Naive thymus-derived CD4-positive, alpha-beta T cell (primary cell): ENCODE data around the gene OGFOD2. TPM values are rescaled to one million over a fixed set of nuclear protein-coding genes. Genes with fewer than 3 reads are reported as not detected.
A peak's percentile ranks its signal among the peaks of the same experiment; 100 is the strongest.

Experiments used
- ATAC-seq: fragments of 150-1000 bp; cut with Tn5 transposase; 2 replicates; pipeline ENCODE4 v1.10.0; 2021; ENCODE audit warnings: mild to moderate bottlenecking, moderate library complexity
- CTCF ChIA-PET: fragments of 350-600 bp; sonication (Branson Sonifier 250); formaldehyde crosslinking; loops from one replicate; lab custom pipeline; 2021; ENCODE audit warnings: antibody characterized with exemption; lab: Charles Lee
- POLR2A ChIA-PET: fragments of 350-600 bp; sonication (Branson Sonifier 250); formaldehyde crosslinking; loops from one replicate; lab custom pipeline; 2021; ENCODE audit warnings: antibody characterized with exemption, inconsistent platforms; lab: Charles Lee
- DNase-seq, 9 donors: peaks; one replicate each; pipeline versions ENCODE4 v3.0.0 to v3.0.0-alpha.2; 2020 to 2022; ENCODE audit warnings: mixed read lengths in 1 of 9
- H3K27ac ChIP-seq: one replicate; pipeline ENCODE4 v1.7.0; 2013; ENCODE audit warnings: mild to moderate bottlenecking, low read depth, low read length, moderate library complexity
- H3K27me3 ChIP-seq, 2 donors: one replicate each; pipeline ENCODE4 v1.7.0; 2013; ENCODE audit warnings: low read length in 2 of 2, mild to moderate bottlenecking in 2 of 2, moderate library complexity in 2 of 2; ENCODE audit not compliant: control insufficient read depth in 2 of 2, insufficient read depth in 2 of 2
- H3K36me3 ChIP-seq, 3 experiments: 1 replicate in 2 of 3; 2 replicates in 1 of 3; pipeline ENCODE4 v1.7.0; 2013; ENCODE audit warnings: low read length in 3 of 3, mild to moderate bottlenecking in 3 of 3, moderate library complexity in 1 of 3; ENCODE audit not compliant: insufficient read depth in 3 of 3, control insufficient read depth in 2 of 3
- H3K4me1 ChIP-seq, 2 donors: one replicate each; pipeline ENCODE4 v1.7.0; 2013; ENCODE audit warnings: low read length in 2 of 2, mild to moderate bottlenecking in 2 of 2, moderate library complexity in 1 of 2; ENCODE audit not compliant: control insufficient read depth in 2 of 2, insufficient read depth in 2 of 2
- H3K4me3 ChIP-seq: 2 replicates; pipeline ENCODE4 v1.7.0; 2013; ENCODE audit warnings: mild to moderate bottlenecking, low read length
- H3K9me3 ChIP-seq, 3 experiments: 1 replicate in 2 of 3; 2 replicates in 1 of 3; pipeline ENCODE4 v1.7.0; 2013; ENCODE audit warnings: low read length in 3 of 3; ENCODE audit not compliant: control insufficient read depth in 2 of 3
- H3K27ac Mint-ChIP-seq, 9 donors: one replicate each; pipeline ENCODE4 v1.8.0; 2020 to 2022; ENCODE audit warnings: mixed read lengths in 9 of 9, mild to moderate bottlenecking in 8 of 9, moderate library complexity in 5 of 9, inconsistent platforms in 2 of 9
- H3K27me3 Mint-ChIP-seq, 5 donors: one replicate each; pipeline ENCODE4 v1.8.0; 2021 to 2022; ENCODE audit warnings: mixed read lengths in 5 of 5, mild to moderate bottlenecking in 1 of 5
- H3K36me3 Mint-ChIP-seq, 5 donors: one replicate each; pipeline ENCODE4 v1.8.0; 2020 to 2022; ENCODE audit warnings: mixed read lengths in 5 of 5, mild to moderate bottlenecking in 3 of 5, inconsistent platforms in 1 of 5
- H3K4me1 Mint-ChIP-seq, 7 donors: one replicate each; pipeline ENCODE4 v1.8.0; 2020 to 2022; ENCODE audit warnings: mixed read lengths in 7 of 7, mild to moderate bottlenecking in 3 of 7, inconsistent platforms in 1 of 7
- H3K4me3 Mint-ChIP-seq, 10 donors: one replicate each; pipeline ENCODE4 v1.8.0; 2020 to 2022; ENCODE audit warnings: mild to moderate bottlenecking in 10 of 10, mixed read lengths in 10 of 10, moderate library complexity in 6 of 10, inconsistent platforms in 2 of 10
- H3K9me3 Mint-ChIP-seq, 11 donors: one replicate each; pipeline ENCODE4 v1.8.0; 2020 to 2022; ENCODE audit warnings: mixed read lengths in 11 of 11, mild to moderate bottlenecking in 4 of 11, inconsistent platforms in 1 of 11, moderate library complexity in 1 of 11
- intact Hi-C, 2 donors: fragments of 100-400 bp; cut with micrococcal nuclease; formaldehyde crosslinking; loops; one replicate each; pipeline ENCODE4 v1.15.1; 2023
- polyA plus RNA-seq, 2 donors: library from polyadenylated mRNA; unstranded; fragments of 300-500 nt; fragmentation: Illumina TruSeq; gene quantifications; one replicate each; pipeline ENCODE4 v1.2.3, GENCODE V29; 2021
- total RNA-seq, 6 experiments: library from RNA in 5 of 6; stranded (reverse) in 5 of 6; gene quantifications; 1 replicate in 5 of 6; 2 replicates in 1 of 6; pipeline ENCODE4 v1.2.3 and lab custom pipeline; 2021 to 2026

The OGFOD2 gene
- total and polyA plus RNA-seq, 7 experiments from 2014 or later, result 16.8 to 49.1 (median 21.7) TPM

DNA sequence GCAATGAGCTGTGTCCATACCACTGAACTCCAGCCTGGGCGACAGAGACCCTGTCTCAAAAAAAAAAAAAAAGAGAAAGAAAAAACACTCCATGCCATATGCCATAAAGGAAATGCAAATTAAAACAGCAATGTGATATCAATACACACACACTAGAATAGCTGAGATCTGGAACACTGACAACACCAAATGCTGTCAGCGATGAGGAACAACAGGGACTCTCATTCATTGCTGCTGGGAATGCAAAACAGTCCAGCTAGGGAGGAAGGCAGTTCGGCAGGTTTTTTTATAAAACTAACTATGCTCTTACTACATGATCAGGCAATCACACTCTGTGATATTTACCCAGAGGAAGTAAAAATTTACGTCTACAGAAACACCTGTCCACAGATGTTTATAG lies 5.4 kb upstream of the OGFOD2 start:
- Mint-ChIP-seq H3K4me3 (no peak overlapping the region), H3K9me3 (peaks cover 0 to 2% (median 0%) of the 10 kb centered on the region in 11 donors), H3K27me3 (peaks cover 0 to 3% (median 0%) of the 10 kb centered on the region in 5 donors), H3K36me3 (no peaks in the 10 kb centered on the region), H3K27ac (no peak overlapping the region), H3K4me1 (peaks cover 5 to 25% (median 18%) of the 10 kb centered on the region in 7 donors)
- peaks cover 0 to under 1% (median 0%) of the 10 kb centered on the region in 3 experiments for H3K36me3 ChIP-seq
- no peak for DNase-seq
- CTCF ChIA-PET, result interaction anchor here (1.2 kb wide), 1 partner anchor 17 kb away, joined by 3 read pairs; no protein-coding TSS in a partner anchor
- no peaks in the 10 kb centered on the region for H3K9me3 ChIP-seq
- no peaks in the 10 kb centered on the region for H3K27me3 ChIP-seq
- POLR2A ChIA-PET, result no interaction called here
- H3K4me3 ChIP-seq, result no peak overlapping the region
- peaks cover 10 to 21% of the 10 kb centered on the region in 2 donors for H3K4me1 ChIP-seq
- no peak for ATAC-seq
- H3K27ac ChIP-seq, result no peak overlapping the region
- intact Hi-C loops, result loop anchor here (5.0 to 10.0 kb wide), 5 partner anchors 745 to 1598 kb away; partner anchors contain the start of genes CCDC92 (in 1 of the 2), DIABLO (in 1 of the 2), KDM2B (in 1 of the 2) and NCOR2 (in 1 of the 2)

- Histone ChIP-seq H3K27ac (peak overlapping the region; percentile 98), H3K4me1 (peaks cover 18 to 23% of the 10 kb centered on the region in 2 donors), H3K9me3 (no peaks in the 10 kb centered on the region), H3K4me3 (peak overlapping the region; percentile 100), H3K27me3 (no peaks in the 10 kb centered on the region), H3K36me3 (peaks cover 0 to 14% (median 0%) of the 10 kb centered on the region in 3 experiments)
- Mint-ChIP-seq H3K27me3 (peaks cover 0 to 3% (median 0%) of the 10 kb centered on the region in 5 donors), H3K4me3 (peak overlapping the region; percentile 92 to 99 (median 97)), H3K27ac (peak overlapping the region; percentile 99 to 100 (median 99)), H3K9me3 (no peaks in the 10 kb centered on the region), H3K36me3 (no peaks in the 10 kb centered on the region), H3K4me1 (peaks cover 17 to 39% (median 30%) of the 10 kb centered on the region in 7 donors)
- intact Hi-C loops, result loop anchor here (1.0 to 10.0 kb wide), 20 partner anchors 8 to 1390 kb away; partner anchors contain the start of genes ABCB9 (in 2 of the 2), DDX55 (in 2 of the 2), DIABLO (in 2 of the 2) and CCDC62 (in 1 of the 2)
- peak; percentile 92 to 98 (median 98) for DNase-seq
- ChIA-PET CTCF (interaction anchor here (1.4 kb wide), 1 partner anchor 79 kb away, joined by 4 read pairs; no protein-coding TSS in a partner anchor), POLR2A (interaction anchor here (0.5 to 3.5 kb wide), 21 partner anchors 8 to 658 kb away, joined by 3 to 34 read pairs (median 5); partner anchors contain the start of genes ABCB9, CCDC62, HIP1R and MPHOSPH9)
- peak; percentile 92 for ATAC-seq
Measured at GRCh38 chr12:122974274-122974891, 661 bp upstream of the OGFOD2 start.

DNA sequence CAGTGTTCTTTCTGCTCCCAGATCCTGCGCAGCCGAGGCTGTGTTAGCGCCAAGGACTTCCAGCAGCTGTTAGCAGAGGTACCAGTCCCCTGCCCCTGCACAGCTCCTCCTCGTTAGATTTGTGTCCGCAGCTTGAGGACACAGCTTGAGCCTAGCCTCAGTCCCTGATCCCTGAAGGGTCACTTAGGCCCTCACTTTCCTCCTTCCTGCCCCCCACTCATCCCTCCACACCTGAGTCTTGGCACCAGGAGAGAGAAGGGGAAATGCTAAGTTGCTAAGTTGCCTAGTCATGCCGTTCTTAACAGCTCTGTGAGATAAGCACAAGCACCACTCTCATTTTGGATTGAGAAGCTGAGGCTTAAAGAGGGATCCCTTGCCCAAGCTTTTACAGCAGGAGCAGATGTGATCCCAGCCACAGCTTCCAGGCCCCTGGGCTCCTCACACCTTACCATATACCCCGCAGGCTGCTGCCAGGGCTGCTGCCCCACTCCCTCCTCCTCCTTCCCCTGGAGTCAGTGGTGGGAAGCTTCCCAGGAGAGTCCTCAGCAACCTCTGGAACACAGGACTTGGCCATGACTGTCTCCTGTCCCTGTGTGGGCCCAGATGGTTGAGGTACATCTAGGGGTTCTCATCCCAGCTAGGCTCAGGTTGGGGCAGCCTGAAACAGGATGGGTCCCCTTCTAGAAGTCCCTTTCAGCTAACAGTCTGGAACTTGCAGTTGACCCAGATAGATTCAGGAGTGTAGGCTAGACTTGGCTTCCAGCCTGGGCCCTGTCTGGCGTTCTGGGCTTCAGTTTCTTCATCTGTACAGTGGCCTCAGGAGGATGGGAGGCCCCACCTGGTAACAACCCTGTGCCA lies 975 bp downstream of the OGFOD2 start:
- CTCF ChIA-PET, result interaction anchor here (0.5 to 1.4 kb wide), 2 partner anchors 81 to 214 kb away, joined by 3 to 4 read pairs; no protein-coding TSS in a partner anchor
- Mint-ChIP-seq H3K4me3 (peak overlapping the region; percentile 92 to 99 (median 97)), H3K36me3 (peaks cover 0 to 2% (median 0%) of the 10 kb centered on the region in 5 donors), H3K9me3 (no peaks in the 10 kb centered on the region), H3K27me3 (peaks cover 0 to 3% (median 0%) of the 10 kb centered on the region in 5 donors), H3K4me1 (peaks cover 19 to 46% (median 31%) of the 10 kb centered on the region in 7 donors), H3K27ac (peak overlapping the region; percentile 99 to 100 (median 99))
- peak overlapping the region; percentile 100 for H3K4me3 ChIP-seq
- DNase-seq (peak in 1 of 9 donors; percentile 7), ATAC-seq (no peak)
- H3K27me3 ChIP-seq, result no peaks in the 10 kb centered on the region
- H3K9me3 ChIP-seq, result no peaks in the 10 kb centered on the region
- intact Hi-C loops, result loop anchor here (1.0 to 10.0 kb wide), 14 partner anchors 75 to 1391 kb away; partner anchors contain the start of genes DIABLO (in 2 of the 2), CCDC62 (in 1 of the 2), CCDC92 (in 1 of the 2) and DDX55 (in 1 of the 2)
- H3K27ac ChIP-seq, result peak overlapping the region; percentile 98
- H3K4me1 ChIP-seq, result peaks cover 23 to 28% of the 10 kb centered on the region in 2 donors
- H3K36me3 ChIP-seq, result peaks cover 0 to 22% (median 0%) of the 10 kb centered on the region in 3 experiments
- POLR2A ChIA-PET, result interaction anchor here (0.5 to 3.5 kb wide), 14 partner anchors 8 to 475 kb away, joined by 3 to 34 read pairs (median 6); partner anchors contain the start of genes ABCB9, MPHOSPH9, MTRFR and VPS37B

GRCh38 chr12:122976648-122976975 lies 1.6 kb downstream of the OGFOD2 start:
- CTCF ChIA-PET, result no interaction called here
- ATAC-seq (no peak), DNase-seq (no peak)
- peak overlapping the region; percentile 98 for H3K27ac ChIP-seq
- H3K9me3 Mint-ChIP-seq, result peaks cover 0 to under 1% (median 0%) of the 10 kb centered on the region in 11 donors
- H3K36me3 Mint-ChIP-seq, result peaks cover 0 to 4% (median 0%) of the 10 kb centered on the region in 5 donors
- H3K4me3 ChIP-seq, result peak overlapping the region; percentile 100
- H3K27me3 ChIP-seq, result no peaks in the 10 kb centered on the region
- H3K4me1 Mint-ChIP-seq, result peaks cover 19 to 48% (median 33%) of the 10 kb centered on the region in 7 donors
- peaks cover 0 to 3% (median 0%) of the 10 kb centered on the region in 5 donors for H3K27me3 Mint-ChIP-seq
- intact Hi-C loops, result loop anchor here (5.0 to 10.0 kb wide), 5 partner anchors 606 to 1392 kb away; partner anchors contain the start of genes CCDC92 (in 1 of the 2), DIABLO (in 1 of the 2), KDM2B (in 1 of the 2) and TCTN2 (in 1 of the 2)
- peak overlapping the region in 3 of 9 donors; percentile 51 to 100 (median 84) for H3K27ac Mint-ChIP-seq
- H3K9me3 ChIP-seq, result no peaks in the 10 kb centered on the region
- H3K4me3 Mint-ChIP-seq, result peak overlapping the region; percentile 92 to 99 (median 97)
- POLR2A ChIA-PET, result interaction anchor here (0.9 to 3.5 kb wide), 5 partner anchors 11 to 475 kb away, joined by 3 to 34 read pairs (median 8); partner anchors contain the start of genes ABCB9, MPHOSPH9 and MTRFR
- peaks cover 0 to 24% (median 0%) of the 10 kb centered on the region in 3 experiments for H3K36me3 ChIP-seq
- peaks cover 28 to 33% of the 10 kb centered on the region in 2 donors for H3K4me1 ChIP-seq

DNA sequence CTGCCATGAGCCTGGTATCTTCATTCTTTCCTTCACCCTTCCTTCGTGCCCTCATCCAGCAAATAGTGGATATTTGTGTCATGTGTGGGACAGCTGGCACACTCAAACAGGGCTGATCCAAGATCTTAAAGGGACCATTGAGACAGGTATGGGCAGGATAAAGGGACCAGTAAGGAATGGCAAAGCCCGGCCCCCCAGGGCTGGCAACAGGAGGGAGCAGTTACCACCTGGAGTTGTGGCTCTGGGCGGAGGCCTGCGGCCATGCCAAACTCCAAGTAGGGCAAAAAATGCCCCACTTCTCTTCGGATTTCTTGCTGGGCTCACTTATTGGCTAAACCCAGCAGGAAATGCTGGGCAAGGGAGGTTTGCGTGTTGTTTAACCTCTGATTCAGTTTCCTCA lies 2.1 kb downstream of the OGFOD2 start:
- intact Hi-C loops, result loop anchor here (5.0 to 10.0 kb wide), 5 partner anchors 605 to 1392 kb away; partner anchors contain the start of genes CCDC92 (in 1 of the 2), DIABLO (in 1 of the 2), KDM2B (in 1 of the 2) and TCTN2 (in 1 of the 2)
- peaks cover 34 to 38% of the 10 kb centered on the region in 2 donors for H3K4me1 ChIP-seq
- no peak for DNase-seq
- Mint-ChIP-seq H3K36me3 (peaks cover 0 to 8% (median 0%) of the 10 kb centered on the region in 5 donors), H3K4me3 (peak overlapping the region; percentile 23 to 99 (median 63)), H3K4me1 (peaks cover 19 to 54% (median 38%) of the 10 kb centered on the region in 7 donors), H3K9me3 (peaks cover 0 to 5% (median 0%) of the 10 kb centered on the region in 11 donors), H3K27ac (peak overlapping the region in 1 of 9 donors; percentile 76), H3K27me3 (peaks cover 0 to 3% (median 0%) of the 10 kb centered on the region in 5 donors)
- H3K27ac ChIP-seq, result no peak overlapping the region
- H3K36me3 ChIP-seq, result peaks cover 0 to 29% (median 0%) of the 10 kb centered on the region in 3 experiments
- no peak overlapping the region for H3K4me3 ChIP-seq
- no peaks in the 10 kb centered on the region for H3K27me3 ChIP-seq
- ChIA-PET POLR2A (interaction anchor here (3.5 kb wide), 1 partner anchor 11 kb away, joined by 31 read pairs; the partner anchor contains the start of gene ABCB9), CTCF (no interaction called here)
- no peaks in the 10 kb centered on the region for H3K9me3 ChIP-seq
- no peak for ATAC-seq
